Activated CD4-positive, CD25-positive, alpha-beta regulatory T cell (primary cell): Measurements from ENCODE around the gene ERO1A.
A peak's percentile ranks its signal among the peaks of the same experiment; 100 is the strongest.

Experiments used
- DNase-seq, 4 experiments: peaks; one replicate each; lab custom pipeline; 2025; lab: John Stamatoyannopoulos, UW

Gene ERO1A

GRCh38 chr14:52694761-52695480 lies 437 bp downstream of the ERO1A start:
- DNase-seq = peak; percentile 14 to 35 (median 24)

- DNase-seq = no peak
Observed at GRCh38 chr14:52693532-52693931, 1.8 kb downstream of the ERO1A start.

GRCh38 chr14:52693036-52693435 lies 2.3 kb downstream of the ERO1A start:
- no peak for DNase-seq

GRCh38 chr14:52692248-52692962 lies 3.0 kb downstream of the ERO1A start:
- no peak for DNase-seq

- DNase-seq = no peak
Observed at GRCh38 chr14:52690983-52691760, 4.2 kb downstream of the ERO1A start.

GRCh38 chr14:52686176-52686575 lies 9.2 kb downstream of the ERO1A start:
- no peak for DNase-seq

GRCh38 chr14:52683985-52684520 lies 11.3 kb downstream of the ERO1A start:
- no peak for DNase-seq

- no peak for DNase-seq
Observed at GRCh38 chr14:52678591-52678990, 16.8 kb downstream of the ERO1A start.

- DNase-seq = no peak
Observed at GRCh38 chr14:52663850-52664249, 31.5 kb downstream of the ERO1A start.

GRCh38 chr14:52661314-52661713 lies 34.0 kb downstream of the ERO1A start:
- no peak for DNase-seq

- DNase-seq = no peak
Observed at GRCh38 chr14:52660832-52661231, 34.5 kb downstream of the ERO1A start.

- no peak for DNase-seq
Observed at GRCh38 chr14:52660325-52660724, 35.0 kb downstream of the ERO1A start.

- DNase-seq = no peak
Observed at GRCh38 chr14:52656905-52657304, 38.5 kb downstream of the ERO1A start.

- no peak for DNase-seq
Observed at GRCh38 chr14:52650774-52651173, 44.6 kb downstream of the ERO1A start.

- no peak for DNase-seq
Observed at GRCh38 chr14:52649511-52649910, 45.8 kb downstream of the ERO1A start.

- DNase-seq = no peak
Observed at GRCh38 chr14:52641745-52642144, 53.6 kb downstream of the ERO1A start.

GRCh38 chr14:52640137-52640536 lies 55.2 kb downstream of the ERO1A start:
- DNase-seq = no peak

- DNase-seq = no peak
Observed at GRCh38 chr14:52619687-52620086, 75.7 kb downstream of the ERO1A start.

GRCh38 chr14:52618602-52619001 lies 76.8 kb downstream of the ERO1A start:
- no peak for DNase-seq

- DNase-seq = no peak
Observed at GRCh38 chr14:52610187-52610586, 85.2 kb downstream of the ERO1A start.

GRCh38 chr14:52609445-52610044 lies 85.8 kb downstream of the ERO1A start:
- no peak for DNase-seq

- DNase-seq = no peak
Observed at GRCh38 chr14:52607061-52607460, 88.3 kb downstream of the ERO1A start.
